T-helper 9 cell (primary cell): Measurements from ENCODE around the gene OSBP2.
"Not testable (repeated sequence)": the region's sequence is repeated elsewhere in the genome, so short reads cannot be mapped to it uniquely, and the experiment has no call there.

Experiments used
- DNase-seq: peaks from one replicate; pipeline ENCODE4 v3.0.0-alpha.2; 2020

OSBP2 gene

DNA sequence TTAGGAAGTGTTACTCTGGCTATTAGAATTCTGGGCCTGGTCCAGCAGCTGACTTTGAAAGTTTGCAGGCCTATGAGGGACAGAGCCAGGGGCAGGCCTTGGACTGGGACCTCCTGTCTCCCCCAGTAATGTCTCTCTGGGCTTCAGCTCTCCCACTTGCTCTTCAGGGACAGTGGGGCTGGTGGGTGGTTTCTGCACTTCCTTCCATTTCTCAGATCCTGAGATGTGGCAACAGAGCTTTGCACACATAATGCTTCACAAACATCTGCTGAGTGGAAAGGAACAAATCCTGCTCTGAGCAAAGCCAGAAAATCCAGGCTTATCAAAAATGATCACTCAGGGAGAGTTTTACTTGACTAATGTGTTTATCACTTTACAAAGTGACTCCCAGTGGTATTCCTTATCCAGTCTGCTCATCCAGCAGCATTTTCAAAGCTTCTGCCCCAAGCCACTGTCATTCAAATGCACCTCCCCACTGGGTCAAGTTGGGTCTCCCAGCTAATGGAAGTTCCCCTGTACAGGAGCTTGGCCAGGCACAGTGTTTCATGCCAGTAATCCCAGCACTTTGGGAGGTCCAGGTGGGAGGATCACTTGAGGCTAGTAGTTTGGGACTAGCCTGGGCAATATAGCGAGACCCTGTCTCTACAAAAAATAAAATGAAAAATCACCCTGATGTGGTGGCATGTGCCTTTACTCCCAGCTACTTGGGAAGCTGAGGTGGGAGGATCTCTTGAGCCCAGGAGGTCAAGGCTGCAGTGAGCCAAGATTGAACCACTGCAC, 13.5 kb upstream of the OSBP2 start:
- DNase-seq, result no peak

DNA sequence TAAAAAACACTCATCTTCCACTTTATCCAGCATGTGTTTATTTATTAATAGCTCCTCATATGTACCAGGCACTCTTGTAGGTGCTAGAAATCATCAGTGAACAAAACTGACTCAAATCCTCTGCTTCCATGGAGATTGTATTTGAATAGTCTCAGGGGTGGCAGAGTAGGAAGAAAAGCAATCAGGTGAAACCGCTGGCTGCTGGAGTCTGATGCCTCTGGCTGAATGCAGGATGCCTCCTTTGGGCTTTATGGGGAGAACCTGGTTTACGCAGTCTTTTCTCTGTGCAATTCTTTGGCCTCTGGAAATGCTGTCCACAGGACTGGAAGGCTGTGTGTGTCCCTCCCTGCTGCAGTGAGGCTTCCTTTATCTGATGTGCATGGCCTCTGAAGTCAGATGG, 12.8 kb upstream of the OSBP2 start:
- DNase-seq, result no peak

DNA sequence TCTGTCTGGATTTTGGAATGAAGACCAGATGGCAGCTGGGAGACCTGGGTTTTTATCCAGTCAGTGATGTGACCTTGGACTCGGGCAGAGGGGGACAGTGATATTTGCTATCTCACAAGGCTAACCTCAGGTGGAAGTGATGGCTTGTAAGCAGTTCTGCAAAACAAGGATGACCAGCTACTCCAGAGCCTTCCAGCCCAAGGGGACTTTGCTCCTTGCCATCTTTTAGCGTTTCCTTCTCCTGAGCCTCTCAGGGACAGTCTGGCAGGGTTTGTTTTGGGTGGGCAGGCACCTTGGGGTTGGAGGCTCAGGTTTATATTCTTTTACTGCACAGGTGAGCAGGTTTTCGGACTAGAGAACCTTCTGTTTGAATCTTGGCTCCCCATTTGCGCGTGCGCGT, 9.5 kb upstream of the OSBP2 start:
- DNase-seq, result no peak

DNA sequence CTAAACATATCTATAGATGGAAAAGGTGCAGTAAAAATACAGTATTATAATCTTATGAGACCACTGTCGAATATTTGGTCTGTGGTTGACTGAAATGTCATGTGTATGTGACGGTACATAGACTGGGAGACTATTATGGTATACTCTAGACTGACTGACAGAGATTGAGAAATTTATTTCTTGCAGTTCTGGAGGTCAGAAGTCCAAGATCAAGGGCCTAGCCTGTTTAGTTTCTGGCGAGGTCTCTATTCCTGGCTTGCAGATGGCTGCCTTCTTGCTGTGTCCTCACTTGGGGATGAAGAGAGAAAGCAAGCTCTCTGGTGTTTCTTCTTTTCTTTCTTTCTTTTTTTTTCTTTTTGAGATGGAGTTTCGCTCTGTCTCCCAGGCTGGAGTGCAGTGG, 7.3 kb upstream of the OSBP2 start:
- DNase-seq, result no peak

DNA sequence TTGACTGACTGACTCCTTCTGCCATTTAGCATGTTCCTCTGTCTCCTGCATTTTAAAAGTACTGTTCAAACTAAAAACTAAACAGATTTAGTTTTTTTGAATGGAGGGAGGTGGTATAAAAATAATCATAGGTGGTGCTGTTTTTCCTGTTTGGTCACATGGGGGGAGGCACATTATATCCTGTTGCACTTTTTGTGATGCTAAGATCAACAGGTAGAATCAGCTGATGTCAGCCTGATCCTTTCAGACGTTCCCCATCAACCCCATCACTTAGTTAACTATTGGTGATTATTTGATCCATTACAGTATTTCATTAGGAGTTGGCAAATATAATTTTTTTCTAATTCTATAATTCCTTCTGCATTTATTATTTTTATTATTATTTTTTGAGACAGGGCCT, 5.1 kb upstream of the OSBP2 start:
- no peak for DNase-seq

DNA sequence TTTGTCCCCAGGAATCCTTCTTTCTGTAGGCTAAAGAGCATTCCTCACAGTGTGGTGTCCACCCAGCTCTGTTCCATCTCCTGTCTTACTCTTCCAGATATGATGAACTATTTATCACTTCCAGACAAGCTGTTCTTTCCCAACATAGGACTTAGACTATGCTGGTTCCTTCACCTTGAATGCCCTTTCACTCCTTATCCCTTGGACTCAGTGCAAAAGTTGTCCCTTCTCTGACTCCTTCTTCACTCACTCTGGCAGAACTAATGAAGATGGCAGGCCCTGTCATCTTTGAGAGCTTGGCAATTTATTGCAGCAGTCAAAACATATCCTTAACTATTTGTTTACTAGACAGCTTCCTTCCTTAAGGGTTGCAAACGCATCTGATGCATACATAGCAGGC, 3.5 kb upstream of the OSBP2 start:
- no peak for DNase-seq

DNA sequence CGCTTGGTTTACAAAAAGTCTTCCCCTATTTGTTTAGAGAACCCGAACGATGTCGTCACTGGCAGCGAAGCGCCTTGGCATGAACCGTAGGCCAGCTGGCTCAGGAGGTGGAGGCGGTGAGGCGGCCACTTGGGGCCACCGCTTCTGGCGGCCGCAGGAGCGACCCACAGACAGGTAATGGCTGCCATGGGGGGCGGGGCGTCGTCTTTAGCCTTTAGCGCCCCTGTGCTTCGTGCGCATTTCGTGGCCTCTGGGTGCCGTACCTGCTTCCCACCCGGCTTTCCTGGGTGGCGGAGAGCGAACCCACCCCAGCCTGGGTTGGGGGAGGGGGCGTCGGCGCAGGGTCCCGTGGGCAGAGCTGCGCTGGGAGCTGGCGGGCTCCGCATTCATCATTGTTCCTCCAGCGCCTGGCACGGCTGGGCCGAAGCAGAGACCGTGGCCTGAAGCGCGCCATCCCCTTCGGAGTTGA, 469 bp upstream of the OSBP2 start:
- peak; percentile 21 for DNase-seq

DNA sequence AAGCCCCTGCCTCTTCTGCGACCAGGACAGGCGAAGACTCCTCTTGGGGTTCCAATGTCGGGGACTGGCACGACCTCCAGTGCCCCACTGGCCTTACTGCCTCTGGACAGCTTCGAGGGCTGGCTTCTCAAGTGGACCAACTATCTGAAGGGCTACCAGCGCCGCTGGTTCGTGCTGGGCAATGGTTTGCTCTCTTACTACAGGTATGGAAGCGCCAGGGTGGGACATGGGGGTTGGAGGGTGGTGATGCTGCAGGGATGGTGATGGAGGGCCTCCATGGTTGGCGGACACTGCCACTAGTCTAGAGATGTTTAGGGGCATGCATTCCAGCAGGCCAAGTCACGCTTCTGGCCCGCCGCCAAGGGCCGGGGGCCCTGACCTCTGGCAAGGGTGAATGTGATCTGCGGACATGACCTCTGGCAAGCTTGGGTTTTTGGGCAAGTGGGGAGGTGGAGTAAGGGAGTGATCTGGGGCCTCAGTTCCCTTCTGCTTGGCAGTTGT, 727 bp downstream of the OSBP2 start:
- DNase-seq, result no peak

DNA sequence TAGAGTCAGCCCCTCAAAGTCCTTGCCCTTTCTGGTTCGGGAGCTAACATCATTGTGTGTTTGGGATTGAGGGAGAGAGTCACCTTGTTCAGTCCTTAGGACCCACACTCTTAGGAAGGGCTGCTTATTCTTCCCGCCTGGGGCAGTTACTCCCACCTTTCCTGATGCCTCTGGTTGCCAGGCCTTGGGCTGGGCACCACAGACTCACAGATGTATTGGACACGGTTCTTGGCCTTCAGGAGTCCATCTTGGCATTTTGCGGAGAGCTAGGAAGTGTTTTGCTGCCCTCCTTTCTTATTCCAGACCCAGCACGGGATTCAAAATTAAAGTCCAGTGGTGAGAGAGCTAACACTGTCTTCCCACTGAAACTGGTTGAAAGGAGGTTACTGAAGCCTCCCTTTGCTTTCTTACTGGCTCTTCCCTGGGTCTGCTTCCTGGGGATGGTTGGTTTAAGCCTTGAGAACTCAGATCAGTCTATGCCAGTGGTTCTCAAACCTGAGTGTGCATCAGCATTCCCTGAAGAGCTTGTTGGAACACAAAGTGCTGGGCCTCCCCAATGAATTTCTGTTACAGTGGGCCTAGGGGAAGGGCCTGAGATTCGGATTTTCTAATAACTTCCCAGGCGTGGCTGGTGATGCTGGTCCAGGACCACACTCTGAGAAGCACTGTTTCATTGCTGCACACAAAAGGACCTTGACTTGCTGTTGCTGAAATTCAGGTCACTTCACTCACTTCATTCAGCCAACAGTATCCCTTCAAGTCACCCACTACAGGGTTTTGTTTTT, 1.4 kb downstream of the OSBP2 start:
- no peak for DNase-seq

DNA sequence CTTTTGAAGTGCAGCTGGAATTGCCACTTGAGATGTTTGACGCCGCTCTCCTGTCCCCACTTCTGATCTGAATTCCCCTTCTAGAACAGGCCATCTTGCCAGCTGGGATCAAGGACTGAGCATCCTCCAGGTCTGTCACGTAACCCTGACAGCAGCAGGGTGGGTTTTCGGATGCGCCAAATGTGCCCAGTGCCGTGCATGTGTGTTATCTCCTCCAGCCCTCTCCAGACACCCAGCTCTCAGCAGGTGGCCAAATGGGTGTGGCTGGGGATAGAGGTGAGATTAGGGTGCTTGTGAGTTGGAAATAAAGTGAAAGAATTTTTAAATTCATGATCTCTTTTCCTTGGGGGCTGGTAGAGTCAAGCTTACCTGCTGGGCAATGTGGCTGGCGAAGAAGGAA, 3.3 kb downstream of the OSBP2 start:
- DNase-seq, result no peak

DNA sequence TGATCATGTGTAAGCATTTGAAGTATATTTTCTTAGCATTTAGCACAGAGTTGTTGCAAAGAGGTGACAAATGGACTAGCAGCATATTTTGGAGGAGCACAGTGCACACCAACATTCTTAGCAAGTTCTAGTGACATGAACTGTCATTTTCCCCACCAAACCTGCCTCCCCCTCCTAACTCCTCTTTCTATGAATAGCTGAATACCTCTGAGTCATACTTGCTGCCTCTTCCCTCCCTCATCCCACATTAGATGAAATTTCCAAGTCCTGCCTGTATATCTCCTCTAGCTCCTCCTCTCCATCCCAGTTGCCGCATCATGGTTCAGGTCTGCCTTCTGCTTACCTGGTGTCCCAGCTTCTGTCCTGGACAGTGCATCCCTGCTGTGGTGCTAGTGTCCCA, 7.2 kb downstream of the OSBP2 start:
- DNase-seq, result no peak

DNA sequence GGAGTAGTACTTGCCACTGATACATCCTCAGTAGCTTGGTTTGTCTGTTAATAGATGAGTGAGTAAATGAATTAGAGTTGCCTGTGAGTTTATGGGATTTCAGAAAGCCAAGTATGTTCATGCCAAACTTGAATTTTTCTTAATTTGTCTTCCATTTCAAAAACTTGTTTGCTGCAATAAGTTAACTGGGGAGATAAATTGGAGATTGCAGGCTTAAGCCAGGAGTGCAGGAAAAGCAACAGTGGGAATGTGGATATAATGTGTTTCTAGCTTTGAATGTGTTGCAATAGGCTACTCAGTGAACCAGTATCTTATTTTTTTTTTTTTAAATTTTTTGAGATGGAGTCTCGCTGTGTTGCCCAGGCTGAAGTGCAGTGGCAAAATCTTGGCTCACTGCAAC, 8.2 kb downstream of the OSBP2 start:
- no peak for DNase-seq

DNA sequence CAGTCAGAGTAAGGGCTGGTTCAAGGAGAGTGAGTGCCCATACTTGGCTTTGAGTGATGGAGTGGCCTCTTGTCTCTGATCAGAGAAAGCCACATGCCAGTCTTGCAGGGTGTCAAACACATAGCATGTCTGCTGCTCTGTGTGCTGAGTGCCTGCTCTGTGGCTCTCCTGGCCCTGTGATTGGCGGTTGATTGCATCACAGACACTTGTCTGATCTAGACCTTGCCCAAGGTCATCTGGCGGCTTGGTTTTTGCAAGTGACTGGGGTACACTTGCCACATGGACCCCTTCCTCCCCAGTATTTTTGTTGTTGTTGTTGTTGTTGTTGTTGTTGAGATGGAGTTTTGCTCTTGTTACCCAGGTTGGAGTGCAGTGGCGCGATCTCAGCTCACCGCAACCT, 10.3 kb downstream of the OSBP2 start:
- no peak for DNase-seq

DNA sequence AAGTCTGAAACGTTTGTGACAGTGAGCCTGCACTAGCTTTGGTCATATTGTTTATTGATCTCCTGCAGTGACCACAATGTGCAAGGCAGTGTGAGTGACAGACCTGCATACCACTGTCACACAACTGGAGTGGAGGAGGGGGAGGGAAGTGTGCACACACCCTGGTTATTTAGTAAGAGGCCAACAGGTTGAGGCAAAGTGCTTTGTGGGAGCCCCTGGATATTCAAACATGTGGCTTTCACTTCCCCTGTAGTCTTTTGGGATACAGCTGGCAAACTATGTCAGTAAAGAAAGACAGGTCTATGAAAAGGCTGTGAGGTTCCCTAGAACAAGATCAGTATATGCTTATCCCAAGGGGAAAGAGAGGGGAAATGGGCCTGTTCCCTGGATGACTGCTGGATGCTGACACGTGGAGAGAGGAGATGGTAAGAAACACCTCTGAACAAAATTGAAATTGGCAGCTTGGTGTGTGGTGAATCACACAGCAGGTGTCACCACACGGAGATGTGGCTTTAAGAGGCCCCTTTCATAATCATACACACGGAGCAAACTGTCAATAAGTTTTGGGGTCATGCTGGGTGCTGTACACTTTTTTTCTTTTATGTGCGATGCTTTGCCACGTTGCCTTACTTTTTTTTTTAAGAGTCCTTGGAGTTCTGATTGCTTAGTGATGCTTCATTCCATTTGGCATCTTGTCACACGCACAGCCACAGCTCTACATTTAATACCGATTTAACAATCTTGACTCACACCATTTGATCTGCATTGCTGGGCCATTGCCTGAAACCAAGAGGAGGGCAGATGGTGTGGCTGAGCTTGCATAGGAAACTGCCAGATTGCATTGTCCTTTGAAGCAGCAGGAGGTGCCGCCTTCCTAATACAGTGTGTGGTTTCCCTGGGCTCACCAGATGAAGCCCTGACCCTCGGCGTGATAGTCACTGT, 11.3 kb downstream of the OSBP2 start:
- DNase-seq, result no peak

DNA sequence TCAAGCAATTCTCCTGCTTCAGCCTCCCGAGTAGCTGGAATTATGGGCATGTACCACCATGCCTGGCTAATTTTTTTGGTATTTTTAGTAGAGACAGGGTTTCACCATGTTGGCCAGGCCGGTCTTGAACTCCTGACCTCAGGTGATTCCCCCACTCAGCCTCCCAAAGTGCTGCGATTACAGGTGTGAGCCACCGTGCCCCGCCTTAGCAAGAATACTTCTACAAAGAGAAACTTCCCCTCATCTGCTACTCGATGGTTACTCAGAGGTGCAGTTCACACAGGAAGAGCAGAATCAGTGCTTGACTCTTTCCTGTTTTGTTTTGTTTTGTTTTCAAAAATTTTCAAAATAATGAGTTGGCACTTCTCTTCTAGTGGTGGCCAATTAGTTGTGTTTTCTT, 15.3 kb downstream of the OSBP2 start:
- DNase-seq, result not testable (repeated sequence)

DNA sequence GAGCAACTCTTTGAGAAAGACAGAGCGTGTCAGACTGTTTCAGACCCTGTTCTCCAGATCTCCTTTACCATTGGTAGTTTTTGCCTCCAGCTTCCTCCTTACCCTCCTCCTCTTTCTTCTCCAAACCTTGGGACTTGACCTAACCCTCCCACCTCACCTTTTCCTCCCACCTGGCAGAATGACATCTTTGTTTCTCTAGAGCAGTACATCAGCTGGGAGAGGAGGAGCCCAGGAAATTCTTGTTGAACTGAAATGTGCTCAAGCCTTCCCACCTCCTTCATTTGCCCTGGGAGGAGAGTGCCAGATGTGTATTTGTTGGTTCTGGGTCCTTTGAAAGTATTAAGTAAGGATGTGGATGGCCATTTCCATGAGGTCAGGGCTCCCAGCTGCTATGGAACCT, 17.4 kb downstream of the OSBP2 start:
- no peak for DNase-seq

DNA sequence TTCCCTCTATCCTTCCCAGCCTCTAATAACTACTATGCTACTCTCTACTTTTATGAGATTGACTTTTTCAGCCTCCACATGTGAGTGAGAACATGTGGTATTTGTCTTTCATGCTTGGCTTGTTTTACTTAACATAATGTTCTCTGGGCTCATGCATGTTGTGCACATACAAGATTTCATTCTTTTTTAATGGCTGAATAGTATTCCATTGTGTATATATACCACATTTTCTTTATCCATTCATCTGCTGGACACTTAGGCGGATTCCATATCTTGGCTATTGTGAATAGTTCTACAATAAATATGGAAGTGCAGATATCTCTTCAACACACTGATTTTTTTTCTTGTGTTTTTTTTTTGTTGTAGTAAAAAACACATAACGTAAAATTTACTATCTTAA, 19.4 kb downstream of the OSBP2 start:
- DNase-seq, result no peak

DNA sequence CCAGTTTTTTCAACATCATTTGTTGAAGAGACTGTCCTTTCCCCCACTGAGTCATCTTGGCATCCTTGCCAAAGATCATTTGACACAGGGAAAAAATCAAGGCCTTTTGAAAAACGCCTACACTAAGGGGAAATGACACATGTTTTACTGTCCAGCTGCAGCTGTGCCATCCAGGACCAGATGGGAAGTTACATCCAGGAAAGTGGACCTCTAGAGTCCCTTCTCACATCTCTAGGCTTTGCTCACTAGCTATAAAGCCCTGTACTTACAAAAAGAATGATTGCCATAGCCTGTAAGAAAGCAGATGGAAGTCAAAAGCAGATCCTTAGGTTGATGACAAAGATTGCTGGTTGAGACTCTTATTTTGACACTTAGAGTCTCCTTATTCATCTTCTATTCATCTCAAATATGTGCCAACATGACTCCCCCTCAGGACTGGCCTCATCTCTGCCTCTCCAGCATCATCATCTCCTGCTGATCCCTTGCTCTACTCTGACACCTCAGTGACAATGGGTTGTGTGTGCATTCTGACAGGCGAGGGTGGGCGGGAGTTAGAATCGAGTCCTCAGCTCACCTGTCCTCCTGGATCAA, 22.8 kb downstream of the OSBP2 start:
- no peak for DNase-seq

DNA sequence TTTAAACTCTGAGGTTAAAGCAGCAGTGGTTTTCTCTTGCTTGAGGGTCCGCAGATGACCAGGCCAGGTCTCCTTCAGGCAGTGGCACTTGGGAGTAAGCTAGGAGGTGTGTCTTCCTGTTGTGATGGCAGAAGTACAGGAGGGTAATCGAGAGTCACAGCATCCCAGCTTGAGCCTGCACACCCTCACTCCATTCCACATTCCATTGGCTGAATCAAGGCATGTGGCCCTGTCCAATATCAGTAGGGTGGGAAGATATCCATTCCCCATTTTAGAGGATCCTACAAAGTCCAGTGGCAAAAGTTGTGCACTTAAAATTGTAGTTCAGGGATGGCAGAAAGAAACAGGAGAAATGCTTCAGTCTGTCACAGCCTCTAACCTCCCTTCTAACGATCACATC, 23.3 kb downstream of the OSBP2 start:
- DNase-seq, result no peak

DNA sequence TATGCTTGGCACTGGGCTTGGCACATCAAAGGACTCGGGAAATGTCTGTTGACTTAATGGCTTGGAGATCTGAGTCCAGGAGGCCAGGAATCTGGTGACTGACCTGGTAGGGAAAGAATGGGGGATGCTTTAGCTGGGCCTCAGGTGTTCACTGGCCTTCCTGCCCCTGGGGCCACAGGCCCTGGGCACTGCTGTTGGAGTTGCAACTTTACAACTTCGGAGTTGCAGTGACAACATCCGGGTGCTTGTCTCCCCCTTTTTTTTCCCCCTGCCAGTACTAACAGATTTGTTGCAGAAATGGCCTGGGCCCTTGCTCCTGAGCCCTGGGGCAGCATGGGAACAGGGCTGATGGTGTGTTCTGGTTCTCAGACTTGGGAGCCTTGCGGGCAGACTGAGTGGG, 23.8 kb downstream of the OSBP2 start:
- no peak for DNase-seq

DNA sequence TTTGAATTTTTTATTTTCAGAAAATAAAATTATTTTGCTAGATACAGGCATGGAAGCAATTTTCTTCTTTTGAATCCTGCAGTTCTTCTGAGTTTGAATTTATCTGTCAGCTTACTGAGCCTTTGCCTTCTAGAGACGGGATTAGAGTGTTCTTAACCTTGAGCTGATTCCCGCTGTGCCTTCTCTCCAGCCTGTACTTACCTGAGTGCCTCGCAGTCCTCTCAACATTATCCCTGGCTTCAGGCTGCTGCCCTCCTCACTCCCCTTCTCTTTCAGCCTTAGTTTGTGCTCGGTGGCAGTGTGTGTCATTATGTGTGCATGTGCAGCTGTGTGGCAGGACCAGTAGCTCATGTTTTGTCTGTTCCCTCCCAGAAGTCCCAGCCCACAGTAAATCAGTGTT, 24.3 kb downstream of the OSBP2 start:
- DNase-seq, result no peak

DNA sequence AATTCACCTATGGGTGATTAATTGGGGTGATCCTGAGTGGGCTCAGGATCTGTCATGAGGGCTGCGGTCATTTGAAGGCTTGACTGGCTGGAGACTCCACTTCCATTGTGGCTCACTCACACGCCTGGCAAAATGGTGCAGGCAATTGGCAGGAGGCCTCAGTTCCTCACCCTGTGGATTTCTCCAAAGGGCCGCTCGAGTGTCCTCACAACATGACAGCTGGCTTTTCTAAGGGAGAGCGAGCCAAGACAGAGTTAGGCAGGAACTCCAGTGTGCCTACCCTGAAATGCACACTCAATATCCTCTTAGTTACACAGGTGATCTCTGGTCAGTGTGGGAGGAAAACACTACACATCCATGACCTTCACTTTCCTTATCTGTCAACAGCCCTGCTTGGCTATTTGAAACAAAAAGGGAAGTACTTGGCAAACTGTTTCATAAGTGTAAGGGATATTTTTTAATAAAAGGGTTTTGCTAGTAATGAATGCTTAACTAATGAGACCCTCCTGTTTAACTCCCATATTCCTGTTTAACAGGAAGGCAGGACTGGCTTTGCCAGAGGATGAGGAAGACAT, 25.7 kb downstream of the OSBP2 start:
- no peak for DNase-seq
